RWPE2 (cell line): Measurements from ENCODE around the gene TRMT5.
A peak's percentile ranks its signal among the peaks of the same experiment; 100 is the strongest.

ENCODE experiments used
- ATAC-seq: fragments of 200-7000 bp; cut with Tn5 transposase; 3 replicates; pipeline ENCODE4 v1.9.1; 2021; ENCODE audit warnings: low read depth
- DNase-seq: peaks from one replicate; pipeline ENCODE4 v3.0.0-alpha.2; 2020; ENCODE audit warnings: low spot score
- H3K27ac ChIP-seq: fragments of 450-650 bp; 2 replicates; pipeline ENCODE4 v1.5.1; 2017; ENCODE audit warnings: mild to moderate bottlenecking; ENCODE audit not compliant: poor library complexity, severe bottlenecking
- H3K27me3 ChIP-seq: fragments of 250-450 bp; sonication (Bioruptor Pico); 2 replicates; pipeline ENCODE4 v1.5.1; 2021; ENCODE audit warnings: mild to moderate bottlenecking, moderate library complexity; ENCODE audit not compliant: insufficient read depth, poor library complexity, severe bottlenecking
- H3K36me3 ChIP-seq: fragments of 250-450 bp; sonication (Bioruptor Pico); 2 replicates; pipeline ENCODE4 v1.5.1; 2020; ENCODE audit warnings: low read depth, mild to moderate bottlenecking, moderate library complexity
- H3K4me1 ChIP-seq: fragments of 250-450 bp; sonication (Bioruptor Pico); 2 replicates; pipeline ENCODE4 v1.5.1; 2021; ENCODE audit warnings: mild to moderate bottlenecking, moderate library complexity; ENCODE audit not compliant: insufficient read depth, poor library complexity, severe bottlenecking
- H3K4me3 ChIP-seq: fragments of 250-450 bp; sonication (Bioruptor Pico); 2 replicates; pipeline ENCODE4 v1.5.1; 2021; ENCODE audit warnings: mild to moderate bottlenecking, moderate library complexity; ENCODE audit not compliant: severe bottlenecking
- H3K9me3 ChIP-seq: fragments of 250-450 bp; sonication (Bioruptor Pico); 2 replicates; pipeline ENCODE4 v1.5.1; 2021; ENCODE audit warnings: mild to moderate bottlenecking, moderate library complexity; ENCODE audit not compliant: severe bottlenecking
- CTCF ChIP-seq: fragments of 450-650 bp; IDR thresholded peaks from one replicate; pipeline ENCODE4 v1.5.1; 2017; ENCODE audit warnings: mild to moderate bottlenecking, moderate library complexity; ENCODE audit not compliant: poor library complexity, severe bottlenecking

TRMT5 gene

GRCh38 chr14:60980811-60981632 is at the start of gene TRMT5, which contains the start of gene SLC38A6:
Gene TRMT5, minus strand, starts transcription at chr14:60981079. Its CDS starts 106 bp downstream, at chr14:60980973.
Gene SLC38A6, plus strand, starts transcription at chr14:60981245. Its CDS starts 33 bp downstream, at chr14:60981278.
- DNase-seq, result peak; percentile 96
- H3K4me3 ChIP-seq, result peak within 1 kb of the TSS; percentile 67
- H3K27me3 ChIP-seq, result no peaks in the 10 kb centered on the region
- no peak for TF ChIP-seq CTCF
- peak within 1 kb of the TSS; percentile 51 for H3K27ac ChIP-seq
- H3K4me1 ChIP-seq, result peaks cover 19% of the 10 kb centered on the region
- H3K36me3 ChIP-seq, result peaks cover 55% of the 10 kb centered on the region
- no peaks in the 10 kb centered on the region for H3K9me3 ChIP-seq
- peak; percentile 92 for ATAC-seq

- Histone ChIP-seq H3K27ac (peak overlapping the region; percentile 45), H3K36me3 (no peaks in the 10 kb centered on the region), H3K9me3 (no peaks in the 10 kb centered on the region), H3K27me3 (no peaks in the 10 kb centered on the region), H3K4me3 (no peak overlapping the region), H3K4me1 (peaks cover 13% of the 10 kb centered on the region)
- ATAC-seq (no peak), DNase-seq (no peak)
- no peak for TF ChIP-seq CTCF
Measured at GRCh38 chr14:61026526-61026925, 45.6 kb upstream of the TRMT5 start.

- Histone ChIP-seq H3K4me3 (no peak overlapping the region), H3K36me3 (no peaks in the 10 kb centered on the region), H3K4me1 (peaks cover 13% of the 10 kb centered on the region), H3K27ac (peak overlapping the region; percentile 45), H3K9me3 (no peaks in the 10 kb centered on the region), H3K27me3 (no peaks in the 10 kb centered on the region)
- peak; percentile 87 for ATAC-seq
- peak; percentile 99 for TF ChIP-seq CTCF
- DNase-seq, result no peak
Measured at GRCh38 chr14:61025251-61026223, 44.7 kb upstream of the TRMT5 start.

- Histone ChIP-seq H3K36me3 (no peaks in the 10 kb centered on the region; the same call in 1 of the 2 replicates), H3K27me3 (no peaks in the 10 kb centered on the region), H3K27ac (no peak overlapping the region), H3K9me3 (peaks cover 2% of the 10 kb centered on the region), H3K4me1 (no peaks in the 10 kb centered on the region), H3K4me3 (no peak overlapping the region)
- no peak for ATAC-seq
- no peak for DNase-seq
- no peak for TF ChIP-seq CTCF
Measured at GRCh38 chr14:61019537-61019936, 38.7 kb upstream of the TRMT5 start.
